Trophoblast cell (in vitro differentiated cells and primary cell): ENCODE data around the gene ARL6IP4.
"Not testable (repeated sequence)": the region's sequence is repeated elsewhere in the genome, so short reads cannot be mapped to it uniquely, and the experiment has no call there.

Experiments used
- DNase-seq, 2 donors: peaks; one replicate each; pipeline ENCODE4 v3.0.0-alpha.2; 2016
- H2AFZ ChIP-seq: 2 replicates; pipeline ENCODE4 v1.6.1; 2013; ENCODE audit warnings: low read length, moderate library complexity, mild to moderate bottlenecking; ENCODE audit not compliant: insufficient read depth, poor library complexity
- H2AK5ac ChIP-seq: 2 replicates; pipeline ENCODE4 v1.6.1; 2013; ENCODE audit warnings: mild to moderate bottlenecking, low read length
- H2BK120ac ChIP-seq: 2 replicates; pipeline ENCODE4 v1.6.1; 2013; ENCODE audit warnings: low read length, mild to moderate bottlenecking, moderate library complexity; ENCODE audit not compliant: insufficient read depth, poor library complexity
- H2BK12ac ChIP-seq: 2 replicates; pipeline ENCODE4 v1.6.1; 2013; ENCODE audit warnings: mild to moderate bottlenecking, low read length, moderate library complexity
- H2BK5ac ChIP-seq: 2 replicates; pipeline ENCODE4 v1.6.1; 2013; ENCODE audit warnings: low read length, low read depth, moderate library complexity, mild to moderate bottlenecking; ENCODE audit not compliant: poor library complexity
- H3K14ac ChIP-seq: 2 replicates; pipeline ENCODE4 v1.6.1; 2013; ENCODE audit warnings: mild to moderate bottlenecking, low read length
- H3K18ac ChIP-seq: 2 replicates; pipeline ENCODE4 v1.6.1; 2013; ENCODE audit warnings: mild to moderate bottlenecking, low read length
- H3K23ac ChIP-seq: 2 replicates; pipeline ENCODE4 v1.6.1; 2013; ENCODE audit warnings: low read length
- H3K27ac ChIP-seq: 2 replicates; pipeline ENCODE4 v1.5.1; 2013; ENCODE audit warnings: low read depth, mild to moderate bottlenecking, inconsistent platforms, low read length, moderate library complexity
- H3K27me3 ChIP-seq: 2 replicates; pipeline ENCODE4 v1.6.1; 2013; ENCODE audit warnings: inconsistent platforms, mild to moderate bottlenecking, low read length, moderate library complexity; ENCODE audit not compliant: insufficient read depth
- H3K36me3 ChIP-seq, 2 experiments: 1 replicate in 1 of 2; 2 replicates in 1 of 2; pipeline ENCODE4 v1.6.1; 2013; ENCODE audit warnings: low read length in 2 of 2, mild to moderate bottlenecking in 2 of 2, moderate library complexity in 1 of 2; ENCODE audit not compliant: insufficient read depth in 2 of 2, control insufficient read depth in 1 of 2
- H3K4ac ChIP-seq: 2 replicates; pipeline ENCODE4 v1.6.1; 2013; ENCODE audit warnings: low read depth, mild to moderate bottlenecking, low read length, moderate library complexity
- H3K4me1 ChIP-seq, 2 experiments: 1 replicate in 1 of 2; 2 replicates in 1 of 2; pipeline ENCODE4 v1.6.1; 2013; ENCODE audit warnings: low read length in 2 of 2, mild to moderate bottlenecking in 2 of 2, moderate library complexity in 1 of 2; ENCODE audit not compliant: insufficient read depth in 2 of 2, control insufficient read depth in 1 of 2
- H3K4me2 ChIP-seq: 2 replicates; pipeline ENCODE4 v1.6.1; 2013; ENCODE audit warnings: inconsistent platforms, mild to moderate bottlenecking, low read length, moderate library complexity
- H3K4me3 ChIP-seq: 2 replicates; pipeline ENCODE4 v1.5.1; 2013; ENCODE audit warnings: mild to moderate bottlenecking, low read depth, low read length, inconsistent platforms
- H3K79me1 ChIP-seq: one replicate; pipeline ENCODE4 v1.6.1; 2013; ENCODE audit warnings: low read length
- H3K79me2 ChIP-seq: 2 replicates; pipeline ENCODE4 v1.6.1; 2013; ENCODE audit warnings: low read length, mild to moderate bottlenecking; ENCODE audit not compliant: control insufficient read depth, insufficient read depth, poor library complexity
- H3K9ac ChIP-seq: 2 replicates; pipeline ENCODE4 v1.6.1; 2013; ENCODE audit warnings: mild to moderate bottlenecking, low read length
- H3K9me3 ChIP-seq: 2 replicates; pipeline ENCODE4 v1.6.1; 2013; ENCODE audit warnings: low read depth, mild to moderate bottlenecking, control low read depth, inconsistent platforms, low read length; ENCODE audit not compliant: insufficient read depth
- H4K12ac ChIP-seq: 2 replicates; pipeline ENCODE4 v1.6.1; 2013; ENCODE audit warnings: low read depth, mild to moderate bottlenecking, low read length, moderate library complexity
- H4K8ac ChIP-seq: 2 replicates; pipeline ENCODE4 v1.6.1; 2013; ENCODE audit warnings: low read depth, mild to moderate bottlenecking, low read length, moderate library complexity
- H4K91ac ChIP-seq: one replicate; pipeline ENCODE4 v1.6.1; 2013; ENCODE audit warnings: low read depth, mild to moderate bottlenecking, low read length, moderate library complexity
- WGBS: extraction: QIAGEN DNeasy Blood & Tissue Kit; methylation state at CpG from one replicate; pipeline ENCODE4 v1.1.7; 2013; ENCODE audit warnings: missing lambda C conversion rate; ENCODE audit not compliant: insufficient read length, insufficient coverage; ENCODE audit errors: extremely low coverage; 5-methylcytosine and 5-hydroxymethylcytosine counted together

The ARL6IP4 gene

GRCh38 chr12:123010681-123011080, 30.2 kb downstream of the ARL6IP4 start:
- no peak overlapping the region for H3K9ac ChIP-seq
- H3K4me1 ChIP-seq = peaks cover 10 to 11% of the 10 kb centered on the region in 2 experiments
- no CpG with 5 or more reads among the region's 4 CpGs for WGBS
- H3K4ac ChIP-seq = no peak overlapping the region
- no peak overlapping the region for H4K91ac ChIP-seq
- no peak overlapping the region for H3K18ac ChIP-seq
- H2AFZ ChIP-seq = no peak overlapping the region
- H3K27me3 ChIP-seq = no peaks in the 10 kb centered on the region
- H2BK5ac ChIP-seq = no peak overlapping the region
- no peaks in the 10 kb centered on the region for H3K36me3 ChIP-seq
- no peaks in the 10 kb centered on the region for H3K79me1 ChIP-seq
- no peak overlapping the region for H3K4me2 ChIP-seq
- H3K14ac ChIP-seq = no peak overlapping the region
- no peak overlapping the region for H4K8ac ChIP-seq
- no peak overlapping the region for H4K12ac ChIP-seq
- no peak overlapping the region for H3K4me3 ChIP-seq
- no peaks in the 10 kb centered on the region for H3K9me3 ChIP-seq
- H3K27ac ChIP-seq = no peak overlapping the region
- DNase-seq = no peak
- no peak overlapping the region for H2BK12ac ChIP-seq
- no peak overlapping the region for H2AK5ac ChIP-seq
- H3K23ac ChIP-seq = no peak overlapping the region
- H2BK120ac ChIP-seq = no peak overlapping the region
- no peaks in the 10 kb centered on the region for H3K79me2 ChIP-seq

GRCh38 chr12:123011701-123012100, 31.2 kb downstream of the ARL6IP4 start:
- Histone ChIP-seq H2BK120ac (no peak overlapping the region), H2BK5ac (no peak overlapping the region), H4K8ac (no peak overlapping the region), H3K79me2 (no peaks in the 10 kb centered on the region), H3K18ac (no peak overlapping the region), H3K4me1 (peaks cover 10 to 11% of the 10 kb centered on the region in 2 experiments), H3K36me3 (no peaks in the 10 kb centered on the region), H3K27ac (no peak overlapping the region), H2AK5ac (no peak overlapping the region), H3K27me3 (no peaks in the 10 kb centered on the region), H4K91ac (no peak overlapping the region), H2AFZ (no peak overlapping the region), H3K79me1 (no peaks in the 10 kb centered on the region), H4K12ac (no peak overlapping the region), H3K4me2 (no peak overlapping the region), H2BK12ac (no peak overlapping the region), H3K14ac (no peak overlapping the region), H3K4ac (no peak overlapping the region), H3K9me3 (no peaks in the 10 kb centered on the region), H3K4me3 (no peak overlapping the region), H3K23ac (no peak overlapping the region), H3K9ac (no peak overlapping the region)
- peak; percentile 35 to 54 for DNase-seq
- no CpG with 5 or more reads among the region's 6 CpGs for WGBS

GRCh38 chr12:123013185-123014095, 33.0 kb downstream of the ARL6IP4 start:
- H3K36me3 ChIP-seq = no peaks in the 10 kb centered on the region
- no peak overlapping the region for H3K4ac ChIP-seq
- H3K27ac ChIP-seq = no peak overlapping the region
- peaks cover 10 to 11% of the 10 kb centered on the region in 2 experiments for H3K4me1 ChIP-seq
- no peak overlapping the region for H2AFZ ChIP-seq
- H4K91ac ChIP-seq = no peak overlapping the region
- no peaks in the 10 kb centered on the region for H3K79me2 ChIP-seq
- H3K14ac ChIP-seq = no peak overlapping the region
- H3K4me2 ChIP-seq = no peak overlapping the region
- H2BK5ac ChIP-seq = no peak overlapping the region
- H2BK12ac ChIP-seq = no peak overlapping the region
- no peak overlapping the region for H3K9ac ChIP-seq
- no peak overlapping the region for H2AK5ac ChIP-seq
- H3K18ac ChIP-seq = no peak overlapping the region
- H3K27me3 ChIP-seq = no peaks in the 10 kb centered on the region
- no peak overlapping the region for H3K4me3 ChIP-seq
- H2BK120ac ChIP-seq = no peak overlapping the region
- no CpG with 5 or more reads among the region's 19 CpGs for WGBS
- H4K12ac ChIP-seq = no peak overlapping the region
- peak; percentile 43 to 74 for DNase-seq
- H3K9me3 ChIP-seq = no peaks in the 10 kb centered on the region
- no peak overlapping the region for H3K23ac ChIP-seq
- no peaks in the 10 kb centered on the region for H3K79me1 ChIP-seq
- no peak overlapping the region for H4K8ac ChIP-seq

GRCh38 chr12:123014473-123014872, 34.0 kb downstream of the ARL6IP4 start:
- H3K18ac ChIP-seq, H2AFZ ChIP-seq, H3K23ac ChIP-seq, H3K79me2 ChIP-seq, H3K36me3 ChIP-seq, H4K91ac ChIP-seq, H3K4me3 ChIP-seq, H4K12ac ChIP-seq, H3K79me1 ChIP-seq, H3K9me3 ChIP-seq, DNase-seq, H3K14ac ChIP-seq, H3K4ac ChIP-seq, H2AK5ac ChIP-seq, H3K4me2 ChIP-seq, H3K27ac ChIP-seq, H3K27me3 ChIP-seq, H2BK5ac ChIP-seq, H3K9ac ChIP-seq, H4K8ac ChIP-seq, H2BK12ac ChIP-seq, H2BK120ac ChIP-seq: not testable (repeated sequence)
- H3K4me1 ChIP-seq = peaks cover 10 to 11% of the 10 kb centered on the region in 2 experiments
- no CpG with 5 or more reads among the region's 4 CpGs for WGBS
